GF-D8 (cell line): ENCODE results near the gene SYT17.

Experiments used
- DNase-seq: peaks from one replicate; lab custom pipeline; 2025; lab: John Stamatoyannopoulos, UW

SYT17 gene

GRCh38 chr16:19218581-19218980, 50.5 kb downstream of the SYT17 start:
- DNase-seq, result no peak

GRCh38 chr16:19219836-19220235, 51.8 kb downstream of the SYT17 start:
- no peak for DNase-seq

GRCh38 chr16:19223235-19224170, 55.5 kb downstream of the SYT17 start:
- DNase-seq, result no peak

- DNase-seq, result no peak
These were observed 57.6 kb downstream of the SYT17 start for GRCh38 chr16:19225651-19226050.

GRCh38 chr16:19227643-19228042, 59.6 kb downstream of the SYT17 start:
- DNase-seq, result no peak

- no peak for DNase-seq
These were observed 60.0 kb downstream of the SYT17 start for GRCh38 chr16:19228052-19228451.

- DNase-seq, result no peak
These were observed 60.5 kb downstream of the SYT17 start for GRCh38 chr16:19228575-19228974.

- DNase-seq, result no peak
These were observed 62.5 kb downstream of the SYT17 start for GRCh38 chr16:19230575-19230974.

- DNase-seq, result no peak
These were observed 63.8 kb downstream of the SYT17 start for GRCh38 chr16:19231881-19232280.

- no peak for DNase-seq
These were observed 64.9 kb downstream of the SYT17 start for GRCh38 chr16:19232988-19233387.

GRCh38 chr16:19235478-19235877, 67.4 kb downstream of the SYT17 start:
- no peak for DNase-seq

GRCh38 chr16:19235886-19236285, 67.8 kb downstream of the SYT17 start:
- DNase-seq, result no peak

GRCh38 chr16:19236561-19237209, 68.6 kb downstream of the SYT17 start:
- DNase-seq, result no peak

- DNase-seq, result no peak
These were observed 70.4 kb downstream of the SYT17 start for GRCh38 chr16:19238406-19238805.

GRCh38 chr16:19239511-19240155, 71.6 kb downstream of the SYT17 start:
- no peak for DNase-seq

- no peak for DNase-seq
These were observed 72.5 kb downstream of the SYT17 start for GRCh38 chr16:19240494-19240893.

GRCh38 chr16:19241512-19241911, 73.5 kb downstream of the SYT17 start:
- DNase-seq, result no peak

GRCh38 chr16:19242186-19242585, 74.1 kb downstream of the SYT17 start:
- no peak for DNase-seq

GRCh38 chr16:19242987-19243575, 75.0 kb downstream of the SYT17 start:
- DNase-seq, result no peak

- DNase-seq, result no peak
These were observed 77.4 kb downstream of the SYT17 start for GRCh38 chr16:19245326-19245925.

GRCh38 chr16:19252904-19253303, 84.9 kb downstream of the SYT17 start:
- no peak for DNase-seq

- DNase-seq, result no peak
These were observed 86.6 kb downstream of the SYT17 start for GRCh38 chr16:19254611-19255010.
